Measurements from ENCODE around the gene ARHGAP21.

DNA sequence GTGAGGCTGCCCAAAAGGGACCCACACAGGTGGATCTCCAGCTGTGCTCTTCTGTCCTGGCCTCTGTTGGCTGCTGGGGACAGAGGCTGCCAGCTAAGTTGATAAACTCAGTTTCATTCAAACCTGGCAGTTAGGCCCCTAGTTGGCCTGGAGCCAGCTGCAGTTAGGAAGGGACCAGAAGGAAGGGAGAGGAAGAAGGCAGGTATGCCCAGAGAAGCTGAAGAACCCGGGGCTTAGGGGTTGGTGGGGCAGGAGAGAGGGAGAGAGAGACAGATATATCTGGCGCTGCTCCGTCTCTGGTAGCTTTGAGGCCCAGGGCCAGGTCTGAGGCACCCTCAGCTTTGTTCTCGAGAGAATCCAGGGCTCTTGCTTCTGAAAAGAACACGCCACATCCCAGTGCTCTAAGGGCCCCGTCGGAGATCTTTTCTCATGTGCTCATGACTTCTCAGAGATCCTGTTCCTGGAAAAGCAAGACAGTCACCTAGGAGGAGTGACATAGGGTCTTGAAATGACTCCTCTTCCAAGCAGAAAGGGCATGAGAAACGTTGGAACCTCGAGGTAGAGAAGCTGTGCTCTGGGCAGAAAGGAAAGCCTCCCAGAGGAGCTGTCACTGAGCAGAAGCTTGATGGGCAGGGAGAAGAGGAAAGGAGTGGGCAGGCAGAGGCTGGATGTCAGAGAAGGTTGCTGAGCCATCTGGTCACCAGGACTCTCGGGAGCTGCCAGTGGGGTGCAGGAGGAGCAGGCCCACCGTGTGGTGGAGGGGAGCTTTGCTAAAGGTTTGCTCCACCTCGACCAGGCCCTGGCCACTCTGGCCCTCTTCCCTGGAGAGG, 153.6 kb downstream of the ARHGAP21 start:
- TF ChIP-seq SMC3 (IDR thresholded peaks at IDR 0.05) (no peak), POLR2A (IDR thresholded peaks at IDR 0.05; ENCODE audit: low read length) (no peak), HDAC2 (IDR thresholded peaks at IDR 0.05) (no peak), CHD2 (IDR thresholded peaks at IDR 0.05; ENCODE audit: low read length, partially characterized antibody) (no peak), ZNF302 (CRISPR knock-in tag; IDR thresholded peaks at IDR 0.05) (no peak), MAZ (IDR thresholded peaks at IDR 0.05; ENCODE audit: borderline replicate concordance, low read depth, low read length) (no peak), RAD21 (conservative IDR thresholded peaks at IDR 0.05 in 1 of 2, IDR thresholded peaks at IDR 0.05 in 1 of 2) (no peak), NFE2L2 (conservative IDR thresholded peaks at IDR 0.05; ENCODE audit: low read length) (no peak)
- TF ChIP-seq, protein P1, sequence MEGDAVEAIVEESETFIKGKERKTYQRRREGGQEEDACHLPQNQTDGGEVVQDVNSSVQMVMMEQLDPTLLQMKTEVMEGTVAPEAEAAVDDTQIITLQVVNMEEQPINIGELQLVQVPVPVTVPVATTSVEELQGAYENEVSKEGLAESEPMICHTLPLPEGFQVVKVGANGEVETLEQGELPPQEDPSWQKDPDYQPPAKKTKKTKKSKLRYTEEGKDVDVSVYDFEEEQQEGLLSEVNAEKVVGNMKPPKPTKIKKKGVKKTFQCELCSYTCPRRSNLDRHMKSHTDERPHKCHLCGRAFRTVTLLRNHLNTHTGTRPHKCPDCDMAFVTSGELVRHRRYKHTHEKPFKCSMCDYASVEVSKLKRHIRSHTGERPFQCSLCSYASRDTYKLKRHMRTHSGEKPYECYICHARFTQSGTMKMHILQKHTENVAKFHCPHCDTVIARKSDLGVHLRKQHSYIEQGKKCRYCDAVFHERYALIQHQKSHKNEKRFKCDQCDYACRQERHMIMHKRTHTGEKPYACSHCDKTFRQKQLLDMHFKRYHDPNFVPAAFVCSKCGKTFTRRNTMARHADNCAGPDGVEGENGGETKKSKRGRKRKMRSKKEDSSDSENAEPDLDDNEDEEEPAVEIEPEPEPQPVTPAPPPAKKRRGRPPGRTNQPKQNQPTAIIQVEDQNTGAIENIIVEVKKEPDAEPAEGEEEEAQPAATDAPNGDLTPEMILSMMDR (IDR thresholded peaks at IDR 0.05): no peak
- TF ChIP-seq, protein P2, sequence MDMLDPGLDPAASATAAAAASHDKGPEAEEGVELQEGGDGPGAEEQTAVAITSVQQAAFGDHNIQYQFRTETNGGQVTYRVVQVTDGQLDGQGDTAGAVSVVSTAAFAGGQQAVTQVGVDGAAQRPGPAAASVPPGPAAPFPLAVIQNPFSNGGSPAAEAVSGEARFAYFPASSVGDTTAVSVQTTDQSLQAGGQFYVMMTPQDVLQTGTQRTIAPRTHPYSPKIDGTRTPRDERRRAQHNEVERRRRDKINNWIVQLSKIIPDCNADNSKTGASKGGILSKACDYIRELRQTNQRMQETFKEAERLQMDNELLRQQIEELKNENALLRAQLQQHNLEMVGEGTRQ (IDR thresholded peaks at IDR 0.05): no peak
- TF ChIP-seq, protein P3, sequence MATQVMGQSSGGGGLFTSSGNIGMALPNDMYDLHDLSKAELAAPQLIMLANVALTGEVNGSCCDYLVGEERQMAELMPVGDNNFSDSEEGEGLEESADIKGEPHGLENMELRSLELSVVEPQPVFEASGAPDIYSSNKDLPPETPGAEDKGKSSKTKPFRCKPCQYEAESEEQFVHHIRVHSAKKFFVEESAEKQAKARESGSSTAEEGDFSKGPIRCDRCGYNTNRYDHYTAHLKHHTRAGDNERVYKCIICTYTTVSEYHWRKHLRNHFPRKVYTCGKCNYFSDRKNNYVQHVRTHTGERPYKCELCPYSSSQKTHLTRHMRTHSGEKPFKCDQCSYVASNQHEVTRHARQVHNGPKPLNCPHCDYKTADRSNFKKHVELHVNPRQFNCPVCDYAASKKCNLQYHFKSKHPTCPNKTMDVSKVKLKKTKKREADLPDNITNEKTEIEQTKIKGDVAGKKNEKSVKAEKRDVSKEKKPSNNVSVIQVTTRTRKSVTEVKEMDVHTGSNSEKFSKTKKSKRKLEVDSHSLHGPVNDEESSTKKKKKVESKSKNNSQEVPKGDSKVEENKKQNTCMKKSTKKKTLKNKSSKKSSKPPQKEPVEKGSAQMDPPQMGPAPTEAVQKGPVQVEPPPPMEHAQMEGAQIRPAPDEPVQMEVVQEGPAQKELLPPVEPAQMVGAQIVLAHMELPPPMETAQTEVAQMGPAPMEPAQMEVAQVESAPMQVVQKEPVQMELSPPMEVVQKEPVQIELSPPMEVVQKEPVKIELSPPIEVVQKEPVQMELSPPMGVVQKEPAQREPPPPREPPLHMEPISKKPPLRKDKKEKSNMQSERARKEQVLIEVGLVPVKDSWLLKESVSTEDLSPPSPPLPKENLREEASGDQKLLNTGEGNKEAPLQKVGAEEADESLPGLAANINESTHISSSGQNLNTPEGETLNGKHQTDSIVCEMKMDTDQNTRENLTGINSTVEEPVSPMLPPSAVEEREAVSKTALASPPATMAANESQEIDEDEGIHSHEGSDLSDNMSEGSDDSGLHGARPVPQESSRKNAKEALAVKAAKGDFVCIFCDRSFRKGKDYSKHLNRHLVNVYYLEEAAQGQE (IDR thresholded peaks at IDR 0.05): no peak
- TF ChIP-seq, protein P4, sequence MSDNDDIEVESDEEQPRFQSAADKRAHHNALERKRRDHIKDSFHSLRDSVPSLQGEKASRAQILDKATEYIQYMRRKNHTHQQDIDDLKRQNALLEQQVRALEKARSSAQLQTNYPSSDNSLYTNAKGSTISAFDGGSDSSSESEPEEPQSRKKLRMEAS (IDR thresholded peaks at IDR 0.05): no peak

Data from A549 (cell line).